NCI-H345 treated with DMSO at 0.1 percent for 48 hours (cell line): ENCODE measurements around the gene NAV2.

Experiments used
- DNase-seq: peaks from one replicate; lab custom pipeline; 2025; ENCODE audit not compliant: unreplicated experiment; lab: John Stamatoyannopoulos, UW

The NAV2 gene

DNA sequence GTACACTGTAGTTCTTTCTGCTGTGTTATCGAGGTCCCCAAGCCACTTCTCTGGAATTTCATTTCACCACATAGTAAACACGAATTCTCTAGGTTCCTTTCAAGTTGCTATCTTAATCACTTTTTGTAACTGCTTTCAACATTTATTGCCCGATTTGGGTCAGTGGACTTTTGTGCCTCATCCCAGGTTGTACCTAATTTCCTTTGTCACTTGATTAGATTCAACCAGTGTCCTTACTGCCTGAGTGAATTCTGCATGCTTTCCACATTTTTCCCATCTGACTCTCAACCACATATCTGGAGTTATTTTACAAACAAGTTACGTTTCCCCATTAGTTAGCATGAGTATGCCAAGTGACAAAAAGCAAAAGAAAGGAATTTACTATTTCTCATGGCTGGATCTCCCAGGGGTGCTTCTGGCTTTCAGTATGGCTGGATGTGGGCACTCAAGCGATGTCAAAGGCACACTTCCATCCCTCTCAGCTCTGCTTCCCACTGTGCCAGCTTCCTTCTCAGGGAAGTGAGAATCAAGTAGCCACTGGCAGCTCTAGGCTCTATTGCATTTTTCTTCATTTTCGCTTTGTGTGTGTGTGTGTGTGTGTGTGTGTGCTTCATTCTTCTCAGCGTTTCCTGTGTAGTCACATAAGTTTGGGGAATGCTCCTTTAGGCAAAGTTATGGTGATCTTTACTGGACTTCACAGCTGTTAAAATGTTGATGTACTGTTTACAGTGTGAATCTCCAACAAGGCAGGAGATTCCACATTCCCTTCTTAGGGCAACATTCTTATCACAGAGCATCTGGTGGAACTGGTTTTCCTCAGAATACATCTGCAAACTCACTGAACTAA, 318.7 kb downstream of the NAV2 start:
- no peak for DNase-seq

DNA sequence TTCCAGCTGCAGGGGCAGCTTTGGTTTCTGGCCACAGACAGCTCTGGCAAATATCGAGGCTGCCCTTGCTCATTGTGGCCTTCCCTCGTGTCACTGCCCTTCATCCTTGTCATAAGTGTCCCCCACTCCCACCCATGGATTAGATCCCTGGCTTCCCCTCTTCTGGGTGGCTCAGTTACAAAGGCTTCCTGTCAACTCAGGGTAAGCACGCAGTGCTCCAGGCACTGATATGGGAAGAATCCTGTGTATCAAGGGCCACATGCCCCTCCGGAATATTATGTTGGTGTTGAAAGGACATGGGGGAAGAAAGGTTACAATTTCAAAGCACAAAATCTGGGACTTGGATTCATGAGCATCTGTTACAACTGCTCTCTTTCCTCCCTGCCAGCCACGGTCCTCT, 319.5 kb downstream of the NAV2 start:
- no peak for DNase-seq

GRCh38 chr11:20032577-20033260, 320.1 kb downstream of the NAV2 start:
- DNase-seq: no peak

GRCh38 chr11:20033806-20034205, 321.2 kb downstream of the NAV2 start:
- DNase-seq: no peak

- no peak for DNase-seq
Observed at GRCh38 chr11:20034941-20035340, 322.3 kb downstream of the NAV2 start.

GRCh38 chr11:20035375-20035700, 322.7 kb downstream of the NAV2 start:
- no peak for DNase-seq

DNA sequence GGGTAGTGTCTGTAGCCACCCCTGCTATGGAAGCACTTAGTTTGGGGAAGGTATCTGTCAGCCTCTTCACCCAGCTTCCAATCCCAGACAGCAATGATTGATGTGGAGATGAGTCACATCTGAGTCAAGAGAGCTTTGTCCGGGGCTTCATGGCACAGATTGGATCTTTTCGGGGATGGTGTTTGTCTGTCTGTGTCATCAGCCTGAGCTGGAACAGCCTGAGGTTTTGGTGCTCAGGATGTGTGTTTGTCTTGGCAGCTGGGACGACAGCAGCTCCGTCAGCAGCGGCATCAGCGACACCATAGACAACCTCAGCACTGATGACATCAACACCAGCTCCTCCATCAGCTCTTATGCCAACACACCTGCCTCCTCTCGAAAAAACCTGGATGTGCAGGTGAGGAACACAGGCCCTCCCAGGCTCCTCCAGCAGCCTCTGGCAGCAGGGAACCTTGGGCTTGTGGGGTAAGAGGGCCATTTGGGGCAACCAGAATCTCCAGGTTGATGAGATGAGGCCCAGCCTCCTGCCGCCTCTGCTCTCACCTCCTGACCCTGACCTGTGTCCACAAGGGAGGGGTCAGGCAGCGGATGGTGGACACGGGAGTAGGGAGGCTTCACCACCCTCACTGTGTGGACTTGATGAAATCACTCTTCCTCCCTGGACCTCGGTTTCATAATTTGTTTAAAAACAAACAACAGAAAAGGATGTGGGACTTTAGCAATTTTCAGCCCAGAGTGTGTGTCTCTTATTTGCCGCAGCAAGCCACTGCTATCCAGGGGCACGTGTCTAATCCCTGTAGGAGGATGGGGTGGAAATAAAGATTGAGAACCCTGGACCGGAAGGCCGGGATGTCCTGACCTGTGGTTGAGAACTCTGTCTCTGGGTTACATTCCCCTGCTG, 323.3 kb downstream of the NAV2 start:
- peak; percentile 25 for DNase-seq

GRCh38 chr11:20036626-20037335, 324.1 kb downstream of the NAV2 start:
- DNase-seq: no peak

DNA sequence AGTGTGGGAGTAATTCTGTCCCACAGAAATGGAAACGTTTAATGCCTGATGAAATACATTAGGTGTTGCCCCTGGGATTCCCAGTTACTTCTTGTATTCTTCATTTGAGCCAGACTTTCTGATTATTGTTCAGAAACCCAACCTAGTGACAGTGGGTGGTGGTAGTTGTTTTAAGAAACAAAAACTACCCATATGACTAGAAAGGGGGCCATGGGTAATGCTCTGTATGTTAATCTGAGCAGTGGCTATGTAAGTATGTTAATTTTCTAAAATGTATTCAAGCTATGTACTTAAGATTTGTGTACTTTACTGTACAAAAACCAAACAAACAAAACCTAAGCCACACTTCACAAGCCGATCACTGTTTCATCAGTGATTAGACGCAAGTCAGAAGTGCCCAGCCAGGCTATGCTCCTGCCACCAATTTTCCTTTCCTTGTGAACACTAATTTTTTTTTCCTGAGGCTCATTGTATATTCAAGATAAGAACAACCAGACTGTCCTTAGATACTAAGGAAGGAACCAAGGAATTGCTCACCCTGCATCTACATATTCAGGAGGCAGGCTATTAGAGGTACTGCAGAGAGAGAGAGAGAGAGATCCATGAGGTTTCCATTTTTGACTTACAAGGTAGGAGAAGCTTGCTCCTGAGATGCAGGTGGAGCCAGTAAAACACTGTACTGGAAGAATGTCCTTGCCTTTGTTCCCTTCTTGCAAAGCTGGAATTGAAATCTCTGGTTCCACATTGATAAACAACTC, 324.9 kb downstream of the NAV2 start:
- DNase-seq: no peak

DNA sequence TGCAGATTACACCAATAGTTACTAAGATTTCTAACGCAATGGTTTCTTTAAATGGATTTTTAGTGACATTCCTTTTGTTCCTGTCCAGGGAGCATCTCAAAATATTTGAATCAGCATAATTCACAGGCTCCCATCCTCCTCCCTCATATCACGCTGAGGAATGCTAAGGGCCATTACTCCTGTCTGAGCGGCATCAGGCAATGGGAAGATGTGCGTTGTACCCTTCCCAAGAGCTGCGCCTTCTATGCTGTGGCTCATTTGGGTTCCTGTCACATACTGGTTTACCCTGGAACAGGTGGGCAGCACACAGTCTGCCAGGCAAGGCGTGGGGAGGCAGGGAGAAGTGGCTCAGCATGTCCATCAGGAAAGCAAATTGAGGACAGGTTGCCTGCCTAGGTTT, 325.8 kb downstream of the NAV2 start:
- DNase-seq: no peak

DNA sequence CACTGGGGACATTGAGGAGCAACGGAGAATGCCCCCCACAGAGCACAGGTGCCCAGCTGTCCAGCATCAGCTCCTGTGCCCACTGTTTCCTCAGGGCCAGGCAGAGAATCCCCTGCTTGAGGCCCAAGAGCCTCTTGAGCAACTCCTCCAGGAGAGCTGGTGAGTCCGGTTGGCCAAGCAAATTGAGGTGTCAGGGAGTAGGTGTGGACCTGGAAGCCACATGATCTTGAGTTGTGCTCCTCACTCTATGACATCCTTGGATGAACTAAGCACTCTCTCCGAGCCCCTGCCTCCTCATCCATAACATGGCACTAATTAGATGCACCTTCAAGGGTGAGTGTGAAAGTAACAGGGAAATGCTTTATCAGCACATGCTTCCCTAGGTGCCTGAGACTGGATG, 326.3 kb downstream of the NAV2 start:
- no peak for DNase-seq

DNA sequence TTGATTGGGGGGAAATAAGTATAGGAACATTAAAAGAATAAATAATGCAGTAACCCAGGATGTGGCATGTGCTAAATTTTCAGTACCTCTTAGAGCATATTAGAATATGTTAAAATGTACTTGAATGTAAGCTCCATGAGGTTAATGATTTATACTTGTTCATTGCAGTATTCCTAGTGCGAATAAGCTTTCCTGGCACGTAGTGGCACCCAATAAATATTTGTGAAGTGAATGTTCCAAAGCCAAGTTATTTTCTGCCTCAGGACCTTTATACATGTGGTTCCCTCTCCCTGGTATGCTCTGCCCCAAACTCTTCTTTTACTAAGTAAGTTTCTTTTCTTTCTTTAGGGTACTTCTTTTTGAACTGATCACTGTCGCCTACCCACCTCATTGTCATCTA, 328.9 kb downstream of the NAV2 start:
- no peak for DNase-seq

DNA sequence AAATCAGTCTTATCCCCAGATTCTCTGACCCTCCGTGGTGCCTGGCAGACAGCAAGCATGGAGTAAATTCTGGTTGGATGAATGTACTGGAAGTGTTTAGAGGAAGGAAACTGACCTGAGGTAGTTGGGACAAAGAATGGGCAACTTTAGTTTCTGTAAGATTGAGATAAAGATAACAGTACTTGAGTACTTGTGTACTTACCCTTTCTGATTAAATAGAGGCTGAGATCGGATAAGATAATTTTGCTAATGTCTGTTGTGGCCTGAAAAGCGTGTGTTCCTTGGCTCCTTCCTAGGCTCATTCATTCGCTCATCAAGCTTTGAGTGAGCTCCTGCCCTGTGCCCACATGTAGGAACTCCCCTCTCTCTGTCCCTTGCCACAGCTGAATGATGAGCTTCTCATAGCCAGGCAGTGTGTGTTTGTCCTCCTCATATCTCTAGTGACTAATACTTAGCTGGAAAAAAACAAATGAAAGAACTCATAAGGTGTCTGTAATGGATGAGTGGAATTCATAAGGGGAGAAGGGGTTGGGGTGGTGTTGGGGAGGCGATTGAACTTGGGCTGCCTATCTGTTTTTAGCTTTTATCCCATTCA, 329.5 kb downstream of the NAV2 start:
- no peak for DNase-seq

DNA sequence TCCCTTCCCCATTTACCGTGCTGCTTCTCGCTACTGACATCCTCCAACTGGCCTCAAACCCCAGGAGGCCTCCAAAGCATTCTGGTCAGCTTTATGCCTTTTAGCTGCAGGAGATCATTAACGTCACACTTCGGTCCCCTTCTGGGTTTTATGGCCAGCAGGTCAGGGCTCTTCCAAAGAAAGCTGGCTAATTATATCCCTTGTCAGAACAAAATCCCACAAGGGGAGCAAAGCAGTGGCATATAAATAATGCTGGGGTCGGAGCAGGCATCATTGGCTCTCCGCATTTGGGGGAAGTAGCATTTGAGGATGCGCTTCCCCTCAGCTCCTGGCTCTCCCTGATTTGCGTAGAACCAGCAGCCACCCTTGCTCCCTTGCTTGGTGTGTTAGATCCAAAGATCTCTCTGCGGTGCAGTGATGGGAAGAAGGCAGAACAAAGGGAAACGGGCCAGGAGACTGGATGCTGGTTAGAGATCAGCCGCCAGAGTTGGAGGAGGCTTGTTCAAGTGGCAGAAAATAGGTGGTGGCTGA, 330.2 kb downstream of the NAV2 start:
- DNase-seq: no peak

DNA sequence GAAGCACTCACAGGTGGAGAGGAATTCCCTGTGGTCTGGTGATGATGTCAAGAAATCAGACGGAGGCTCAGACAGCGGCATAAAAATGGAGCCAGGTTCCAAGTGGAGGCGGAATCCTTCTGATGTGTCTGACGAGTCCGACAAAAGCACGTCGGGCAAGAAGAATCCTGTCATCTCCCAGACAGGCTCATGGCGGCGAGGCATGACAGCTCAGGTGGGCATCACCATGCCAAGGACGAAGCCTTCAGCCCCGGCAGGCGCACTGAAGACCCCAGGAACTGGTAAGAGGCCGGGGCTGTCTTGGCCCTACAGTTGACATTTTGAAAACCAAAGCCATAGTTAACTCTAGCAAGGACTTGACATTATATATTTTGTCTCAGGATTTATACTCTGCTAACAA, 331.4 kb downstream of the NAV2 start:
- DNase-seq: no peak

GRCh38 chr11:20045098-20045688, 332.6 kb downstream of the NAV2 start:
- DNase-seq: no peak

GRCh38 chr11:20046416-20046815, 333.8 kb downstream of the NAV2 start:
- DNase-seq: no peak

- no peak for DNase-seq
Observed at GRCh38 chr11:20047006-20047768, 334.6 kb downstream of the NAV2 start.

DNA sequence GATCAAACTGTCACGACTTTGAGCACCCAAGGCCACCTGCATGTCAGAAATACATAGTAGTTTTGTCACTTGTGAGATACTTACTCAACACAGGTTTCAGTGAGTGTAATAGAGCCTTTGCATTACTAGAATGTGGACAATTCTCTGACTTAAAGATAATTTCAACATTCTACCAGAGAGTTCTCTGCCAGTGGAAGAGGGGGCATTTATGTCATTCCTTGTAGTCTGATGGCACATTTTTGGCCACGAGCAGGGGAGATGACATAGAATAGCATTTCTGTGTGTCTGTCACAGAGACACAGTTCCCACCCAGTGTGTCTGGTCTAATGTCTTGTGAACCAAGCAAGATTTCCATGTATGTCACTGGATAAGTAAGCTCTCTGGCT, 335.1 kb downstream of the NAV2 start:
- no peak for DNase-seq
